Breast epithelium (tissue), 3 donors: ENCODE data around the gene MICU2.

Source experiments
- CTCF ChIP-seq, 3 donors: fragments of 450-650 bp; IDR thresholded peaks; one replicate each; pipeline ENCODE4 v1.5.1; 2016 to 2017; ENCODE audit warnings: antibody characterized with exemption in 3 of 3, mild to moderate bottlenecking in 3 of 3, moderate library complexity in 3 of 3
- POLR2A ChIP-seq: fragments of 450-650 bp; IDR thresholded peaks from one replicate; pipeline ENCODE4 v1.6.1; 2016; ENCODE audit warnings: antibody characterized with exemption, mild to moderate bottlenecking, moderate library complexity
- POLR2AphosphoS5 ChIP-seq, 3 donors: sonication (generic); formaldehyde crosslinking; IDR thresholded peaks; one replicate each; pipeline ENCODE4 v1.6.1; 2017; ENCODE audit warnings: antibody characterized with exemption in 3 of 3

GRCh38 chr13:21522847-21523246 is 81.1 kb downstream of the MICU2 start:
- TF ChIP-seq CTCF (IDR thresholded peaks at IDR 0.05) = no peak
- no peak for TF ChIP-seq POLR2A
- no peak for TF ChIP-seq POLR2AphosphoS5 (IDR thresholded peaks at IDR 0.05)
